ENCODE data around the gene PLS3.

The PLS3 gene

DNA sequence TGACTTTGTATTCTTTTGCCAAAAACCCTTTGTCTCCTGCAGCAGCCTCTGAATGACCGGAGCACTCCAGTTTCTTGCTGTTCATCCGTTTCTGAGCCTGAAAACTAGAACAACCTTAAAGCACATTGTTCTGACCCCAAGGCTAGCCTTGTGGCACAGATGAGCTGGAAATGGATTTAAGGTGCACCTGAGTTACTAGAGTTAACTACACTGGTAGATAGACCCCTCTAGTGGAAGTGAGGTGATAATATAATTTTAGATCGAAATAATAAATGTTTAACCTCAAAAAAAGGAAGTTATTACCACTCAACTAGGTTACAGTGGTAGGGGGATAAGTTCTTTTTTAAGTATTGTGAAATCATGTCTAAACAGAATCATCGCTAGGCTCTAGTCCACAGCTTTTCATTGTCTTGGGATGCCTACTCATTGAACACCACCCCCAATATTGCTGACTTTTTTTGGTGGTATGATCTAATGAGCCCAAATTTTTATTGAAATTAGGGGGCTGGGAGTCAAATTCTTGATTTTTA, 2.7 kb downstream of the PLS3 start:
- intact Hi-C loops (cut with DNase I) = loop anchor here (5.0 to 10.0 kb wide), 2 partner anchors 79 to 229 kb away; no protein-coding TSS in a partner anchor

GRCh38 chrX:115564243-115564642, 3.3 kb downstream of the PLS3 start:
- intact Hi-C loops (cut with DNase I) = loop anchor here (5.0 to 10.0 kb wide), 2 partner anchors 78 to 229 kb away; no protein-coding TSS in a partner anchor

More for the DNA sequence above, 2.7 kb downstream of the PLS3 start:
- DNase-seq = no peak

DNA sequence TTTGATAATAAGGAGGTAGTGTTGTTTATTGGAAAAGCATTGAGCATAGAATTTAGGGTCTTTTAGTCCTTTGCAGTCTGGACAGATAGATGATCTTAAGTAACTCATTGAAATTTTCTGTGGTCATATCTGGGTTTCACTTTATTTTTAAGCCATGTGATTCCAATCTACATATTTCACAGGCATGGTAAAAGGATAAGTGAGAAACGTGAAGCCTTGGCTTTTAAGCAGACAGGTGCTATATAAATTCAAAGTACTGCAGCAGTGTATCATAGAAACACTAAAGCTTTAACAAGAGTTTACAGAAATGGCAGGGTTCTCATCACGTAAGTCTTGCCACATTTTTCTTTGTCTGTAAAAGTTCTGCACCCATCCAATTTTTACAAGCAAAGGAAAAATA, 4.9 kb downstream of the PLS3 start:
- intact Hi-C loops (cut with DNase I) = loop anchor here (10.0 kb wide), 1 partner anchor 231 kb away; no protein-coding TSS in a partner anchor
- DNase-seq = no peak

More at GRCh38 chrX:115564243-115564642, 3.3 kb downstream of the PLS3 start:
- DNase-seq = no peak

- intact Hi-C loops (cut with DNase I) = no loop called here
- no peak for DNase-seq
Observed at GRCh38 chrX:115571712-115572111, 10.7 kb downstream of the PLS3 start.

GRCh38 chrX:115573185-115573584, 12.2 kb downstream of the PLS3 start:
- no peak for DNase-seq

GRCh38 chrX:115576676-115577075, 15.7 kb downstream of the PLS3 start:
- DNase-seq = no peak
- intact Hi-C loops (cut with DNase I) = no loop called here

More at GRCh38 chrX:115573185-115573584, 12.2 kb downstream of the PLS3 start:
- intact Hi-C loops (cut with DNase I) = no loop called here

- intact Hi-C loops (cut with DNase I) = no loop called here
- no peak for DNase-seq
Observed at GRCh38 chrX:115579327-115579726, 18.4 kb downstream of the PLS3 start.

DNA sequence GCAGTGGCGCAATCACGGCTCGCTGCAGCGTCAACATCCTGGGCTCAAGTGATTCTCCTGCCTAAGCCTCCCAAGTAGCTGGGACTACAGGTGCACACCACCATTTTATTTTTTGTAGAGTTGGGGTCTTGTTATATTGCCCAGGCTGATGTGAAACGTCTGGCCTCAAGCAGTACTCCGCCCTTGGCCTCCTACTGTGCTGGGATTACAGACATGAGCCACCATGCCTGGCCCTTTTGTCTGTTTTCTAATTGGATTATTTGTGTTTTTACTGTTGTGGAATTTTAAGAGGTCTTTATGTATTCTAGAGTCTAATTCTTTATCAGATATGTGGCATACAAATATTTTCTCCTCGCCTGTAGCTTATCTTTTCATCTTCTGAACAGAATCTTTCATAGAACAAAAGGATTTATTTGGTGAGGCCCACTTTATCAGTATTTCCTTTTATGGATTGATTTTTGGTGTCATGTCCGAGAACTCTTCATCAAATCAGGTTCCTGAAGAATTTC, 18.9 kb downstream of the PLS3 start:
- DNase-seq = no peak
- intact Hi-C loops (cut with DNase I) = no loop called here

DNA sequence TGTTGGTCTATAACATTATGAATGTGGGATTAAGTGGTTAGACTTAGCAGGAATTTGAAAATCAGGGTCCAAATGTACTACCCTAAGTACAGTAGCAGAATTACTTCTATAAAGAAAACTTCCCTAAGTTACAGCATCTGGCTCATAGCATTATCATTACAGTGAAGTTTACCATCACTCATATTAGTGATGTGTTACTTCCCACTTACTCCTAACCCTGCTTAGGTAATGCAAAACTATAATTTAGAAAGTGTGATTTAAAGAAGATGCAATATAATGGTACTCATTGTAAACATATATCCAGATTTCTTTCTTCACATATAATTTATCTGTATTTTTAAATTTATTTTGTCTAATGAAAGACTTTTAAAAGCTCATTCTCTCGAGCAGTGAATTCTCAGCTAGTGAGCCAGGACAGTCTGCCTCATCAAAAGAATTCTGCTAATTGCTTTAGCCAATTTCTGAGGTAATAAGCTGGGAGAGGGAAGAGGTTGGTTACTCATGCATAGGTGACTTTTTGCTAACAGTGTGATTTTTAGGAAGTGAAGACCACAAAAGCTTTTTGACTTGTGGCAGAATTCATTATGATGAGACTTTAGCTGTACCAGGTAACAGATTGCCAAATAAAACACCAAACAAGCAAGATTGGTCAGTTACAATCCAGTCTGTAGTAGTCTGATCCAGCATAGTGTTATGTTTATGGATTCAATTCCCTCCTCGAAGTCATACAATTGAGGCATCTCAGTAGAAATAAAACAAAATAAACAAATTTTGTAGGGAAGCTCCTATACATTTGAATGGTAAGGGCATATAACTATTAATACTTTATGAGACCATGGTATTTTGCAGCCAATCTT, 21.0 kb downstream of the PLS3 start:
- no peak for DNase-seq
- intact Hi-C loops (cut with DNase I) = no loop called here

GRCh38 chrX:115582616-115583495, 21.9 kb downstream of the PLS3 start:
- no peak for DNase-seq
- intact Hi-C loops (cut with DNase I) = no loop called here

- intact Hi-C loops (cut with DNase I) = loop anchor here (2.0 kb wide), 1 partner anchor 57 kb away; no protein-coding TSS in a partner anchor
Observed at GRCh38 chrX:115583496-115584004, 22.6 kb downstream of the PLS3 start.

GRCh38 chrX:115584696-115585095, 23.7 kb downstream of the PLS3 start:
- DNase-seq = no peak
- intact Hi-C loops (cut with DNase I) = loop anchor here (2.0 kb wide), 1 partner anchor 58 kb away; no protein-coding TSS in a partner anchor

More at GRCh38 chrX:115583496-115584004, 22.6 kb downstream of the PLS3 start:
- no peak for DNase-seq

DNA sequence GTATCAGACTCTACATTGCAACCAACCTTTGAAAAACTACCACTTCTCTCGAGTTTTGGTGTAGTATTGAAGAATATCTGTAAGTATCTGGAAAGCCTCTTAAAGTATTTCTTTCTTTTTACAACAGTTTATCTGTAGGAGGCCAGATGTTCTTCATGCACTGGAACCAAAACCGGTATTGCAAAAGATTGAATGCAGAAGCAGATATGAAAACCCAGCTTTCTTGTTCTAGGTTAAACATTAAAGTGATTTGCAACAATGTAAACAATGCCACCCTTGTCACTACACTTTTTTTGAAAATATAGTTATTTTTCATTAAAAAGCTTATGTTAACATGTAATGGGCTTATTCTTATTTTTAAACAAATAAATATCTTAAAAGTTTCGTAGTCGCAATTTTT, 27.2 kb downstream of the PLS3 start:
- intact Hi-C loops (cut with DNase I) = no loop called here
- DNase-seq = no peak

- intact Hi-C loops (cut with DNase I) = no loop called here
- DNase-seq = no peak
Observed at GRCh38 chrX:115589419-115589818, 28.4 kb downstream of the PLS3 start.

DNA sequence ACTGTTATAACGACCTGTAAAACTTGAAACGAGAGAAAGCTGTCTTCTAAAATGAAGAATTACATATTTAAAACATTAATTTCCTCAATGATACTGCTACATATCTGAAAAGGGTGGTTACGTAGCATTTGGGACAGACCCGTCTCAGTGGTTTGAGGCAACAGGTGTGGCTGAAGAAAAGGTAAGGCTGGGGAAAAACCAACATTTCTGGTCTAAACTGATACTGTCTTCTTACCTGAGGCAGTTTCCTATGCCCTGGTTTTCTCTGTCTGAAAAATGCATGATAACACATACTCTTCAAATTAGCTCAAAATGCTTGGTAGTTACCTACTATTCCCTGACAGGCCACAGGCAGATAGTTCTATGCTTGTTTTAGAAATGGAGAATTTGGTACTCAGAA, 30.4 kb downstream of the PLS3 start:
- DNase-seq = no peak
- intact Hi-C loops (cut with DNase I) = no loop called here

DNA sequence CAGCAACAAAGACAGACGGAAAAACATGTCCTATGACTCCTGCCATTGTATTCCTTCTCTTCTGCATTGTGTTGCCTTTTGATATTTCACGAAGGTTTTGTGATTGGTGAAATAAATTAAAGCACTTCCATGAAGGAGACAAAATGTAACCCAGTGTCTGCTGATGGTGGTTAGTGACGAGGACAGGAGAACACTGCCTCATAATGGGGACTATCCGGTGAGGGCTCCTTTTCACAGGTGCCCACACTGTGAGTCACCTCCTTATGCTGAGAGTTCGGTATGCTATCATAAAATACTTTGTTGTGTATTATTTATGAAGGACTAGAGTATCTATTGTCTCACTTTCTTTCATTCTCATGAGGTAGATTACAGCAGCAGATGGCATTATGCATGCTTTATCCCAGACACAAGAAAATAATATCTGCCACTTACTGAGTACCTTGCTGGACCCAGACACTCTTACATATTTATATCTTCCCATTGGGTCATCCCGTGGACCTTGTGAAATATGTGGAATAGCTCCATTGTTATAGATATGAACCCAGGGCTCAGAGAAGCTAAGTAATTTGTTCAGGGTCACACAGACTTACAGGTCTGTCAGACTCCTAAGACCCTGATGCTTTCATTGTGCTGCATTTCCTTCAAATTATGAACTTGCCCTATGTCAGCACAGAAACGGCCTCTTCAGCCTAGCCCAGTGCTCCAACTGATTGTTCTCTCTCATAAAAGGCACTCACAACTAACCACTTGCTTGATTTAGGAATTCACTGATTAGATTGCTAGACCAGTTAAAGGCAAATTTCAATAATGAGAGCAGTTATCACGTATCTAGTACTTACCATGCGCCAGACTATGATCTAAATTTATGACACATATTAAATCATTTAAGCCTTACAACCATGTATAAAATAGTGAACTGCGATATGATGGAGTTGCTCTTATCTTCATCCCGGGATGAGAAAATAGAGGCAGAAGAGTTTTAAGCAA, 31.2 kb downstream of the PLS3 start:
- no peak for DNase-seq
- intact Hi-C loops (cut with DNase I) = no loop called here

DNA sequence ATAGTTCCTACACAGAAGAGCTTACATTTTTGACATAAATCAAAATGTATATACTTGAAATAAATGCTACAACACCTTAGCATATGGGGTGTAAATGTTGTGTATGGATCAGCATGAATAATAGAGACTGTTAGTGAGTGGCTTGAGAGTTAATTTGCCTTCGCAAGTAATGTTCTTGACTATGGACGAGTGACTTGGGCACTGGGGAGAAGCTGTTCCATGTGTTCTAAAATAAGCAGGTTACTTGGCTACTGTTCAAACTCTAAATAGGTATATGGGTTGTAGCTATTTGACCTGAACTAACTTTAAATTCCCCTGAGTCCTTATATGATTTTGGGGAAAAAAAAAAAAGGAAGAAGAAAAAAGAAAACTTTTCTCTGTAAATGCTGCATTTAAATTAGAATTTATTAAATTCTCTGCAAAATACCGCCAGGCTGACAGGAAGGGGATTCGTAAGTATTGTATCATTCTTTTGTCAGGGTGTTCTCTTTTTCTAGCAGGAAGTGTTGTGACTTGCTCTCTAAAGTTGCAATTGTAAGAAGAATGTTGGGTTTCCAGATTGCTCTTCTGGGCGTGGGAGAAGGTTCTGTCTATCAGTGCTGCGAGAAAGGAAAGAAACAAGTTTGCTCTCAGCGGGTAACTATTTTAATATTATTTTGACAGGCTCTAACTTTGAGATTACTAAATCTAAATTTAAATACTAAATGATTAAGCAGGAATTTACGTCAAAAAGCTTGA, 32.2 kb downstream of the PLS3 start:
- intact Hi-C loops (cut with DNase I) = no loop called here
- no peak for DNase-seq

GRCh38 chrX:115595049-115595448, 34.1 kb downstream of the PLS3 start:
- intact Hi-C loops (cut with DNase I) = no loop called here
- DNase-seq = no peak
